Gastroesophageal sphincter (tissue), 4 donors: Measurements from ENCODE around the gene TMEM222. TPM values are rescaled to one million over a fixed set of nuclear protein-coding genes. Genes with fewer than 3 reads are reported as not detected.

Experiments
- ATAC-seq: fragments of 150-250 bp; one replicate; pipeline ENCODE4 v1.9.1; 2016; ENCODE audit warnings: mild to moderate bottlenecking, moderate library complexity
- H3K27ac ChIP-seq, 4 donors: fragments of 200-600 bp; sonication (generic) in 3 of 4; 1 replicate in 3 of 4; 2 replicates in 1 of 4; pipeline ENCODE4 v1.5.1; 2016 to 2019
- H3K27me3 ChIP-seq: fragments of 200-600 bp; sonication (generic); one replicate; pipeline ENCODE4 v1.5.1; 2019
- H3K36me3 ChIP-seq, 2 donors: fragments of 200-600 bp; sonication (generic); one replicate each; pipeline ENCODE4 v1.5.1; 2019; ENCODE audit warnings: control low read depth in 1 of 2
- H3K4me1 ChIP-seq, 3 donors: fragments of 200-600 bp; sonication (generic); 1 replicate in 2 of 3; 2 replicates in 1 of 3; pipeline ENCODE4 v1.5.1; 2016 to 2019; ENCODE audit warnings: control low read depth in 2 of 3
- H3K4me3 ChIP-seq, 2 donors: fragments of 200-600 bp; sonication (generic); one replicate each; pipeline ENCODE4 v1.5.1; 2019; ENCODE audit warnings: mild to moderate bottlenecking in 1 of 2, moderate library complexity in 1 of 2
- H3K9me3 ChIP-seq, 3 donors: fragments of 200-600 bp; sonication (generic); one replicate each; pipeline ENCODE4 v1.5.1; 2017 to 2019; ENCODE audit warnings: control low read depth in 2 of 3
- EP300 ChIP-seq: sonication (generic); formaldehyde crosslinking; IDR thresholded peaks from one replicate; pipeline ENCODE4 v1.6.1; 2017; ENCODE audit warnings: antibody characterized with exemption, mild to moderate bottlenecking
- POLR2A ChIP-seq, 2 donors: fragments of 450-650 bp; IDR thresholded peaks; one replicate each; pipeline ENCODE4 v1.6.1; 2017; ENCODE audit warnings: antibody characterized with exemption in 2 of 2, mild to moderate bottlenecking in 2 of 2, moderate library complexity in 1 of 2
- POLR2AphosphoS5 ChIP-seq: sonication (generic); formaldehyde crosslinking; IDR thresholded peaks from one replicate; pipeline ENCODE4 v1.6.1; 2017; ENCODE audit warnings: antibody characterized with exemption
- WGBS, 2 donors: methylation state at CpG; one replicate each; pipeline ENCODE4 v1.1.5; 2018; ENCODE audit warnings: low coverage in 1 of 2; 5-methylcytosine and 5-hydroxymethylcytosine counted together
- total RNA-seq, 4 donors: library from RNA; depleted of rRNA; stranded (reverse); fragments of >200 nt; gene quantifications; one replicate each; pipeline ENCODE4 v1.1.0, GENCODE V29; 2016
- TF ChIP-seq, protein P1 (sequence below), 4 experiments: fragments of 200-600 bp in 2 of 4; fragments of 450-650 bp in 2 of 4; sonication (generic) in 1 of 4; IDR thresholded peaks; one replicate each; pipeline ENCODE4 v1.5.1; 2017 to 2019; ENCODE audit warnings: antibody characterized with exemption in 4 of 4, mild to moderate bottlenecking in 2 of 4, moderate library complexity in 2 of 4

TMEM222 gene
- total RNA-seq, 4 donors from 2014 or later = 15.6 to 28.6 (median 24.1) TPM

- H3K27ac ChIP-seq = no peak overlapping the region
- H3K4me1 ChIP-seq = peaks cover 0 to 7% (median 0%) of the 10 kb centered on the region in 3 donors
- no peak for ATAC-seq
- H3K36me3 ChIP-seq = no peaks in the 10 kb centered on the region
- TF ChIP-seq POLR2AphosphoS5 (no peak), EP300 (no peak), POLR2A (IDR thresholded peaks at IDR 0.05) (no peak)
- TF ChIP-seq, protein P1, sequence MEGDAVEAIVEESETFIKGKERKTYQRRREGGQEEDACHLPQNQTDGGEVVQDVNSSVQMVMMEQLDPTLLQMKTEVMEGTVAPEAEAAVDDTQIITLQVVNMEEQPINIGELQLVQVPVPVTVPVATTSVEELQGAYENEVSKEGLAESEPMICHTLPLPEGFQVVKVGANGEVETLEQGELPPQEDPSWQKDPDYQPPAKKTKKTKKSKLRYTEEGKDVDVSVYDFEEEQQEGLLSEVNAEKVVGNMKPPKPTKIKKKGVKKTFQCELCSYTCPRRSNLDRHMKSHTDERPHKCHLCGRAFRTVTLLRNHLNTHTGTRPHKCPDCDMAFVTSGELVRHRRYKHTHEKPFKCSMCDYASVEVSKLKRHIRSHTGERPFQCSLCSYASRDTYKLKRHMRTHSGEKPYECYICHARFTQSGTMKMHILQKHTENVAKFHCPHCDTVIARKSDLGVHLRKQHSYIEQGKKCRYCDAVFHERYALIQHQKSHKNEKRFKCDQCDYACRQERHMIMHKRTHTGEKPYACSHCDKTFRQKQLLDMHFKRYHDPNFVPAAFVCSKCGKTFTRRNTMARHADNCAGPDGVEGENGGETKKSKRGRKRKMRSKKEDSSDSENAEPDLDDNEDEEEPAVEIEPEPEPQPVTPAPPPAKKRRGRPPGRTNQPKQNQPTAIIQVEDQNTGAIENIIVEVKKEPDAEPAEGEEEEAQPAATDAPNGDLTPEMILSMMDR (IDR thresholded peaks at IDR 0.05) = no peak
- H3K27me3 ChIP-seq = peaks cover 22% of the 10 kb centered on the region
- H3K9me3 ChIP-seq = no peaks in the 10 kb centered on the region
- no CpG with 5 or more reads among the region's 4 CpGs for WGBS, 2 donors
- H3K4me3 ChIP-seq = no peak overlapping the region
Measured at GRCh38 chr1:27380224-27380623, 58.3 kb downstream of the TMEM222 start.

DNA sequence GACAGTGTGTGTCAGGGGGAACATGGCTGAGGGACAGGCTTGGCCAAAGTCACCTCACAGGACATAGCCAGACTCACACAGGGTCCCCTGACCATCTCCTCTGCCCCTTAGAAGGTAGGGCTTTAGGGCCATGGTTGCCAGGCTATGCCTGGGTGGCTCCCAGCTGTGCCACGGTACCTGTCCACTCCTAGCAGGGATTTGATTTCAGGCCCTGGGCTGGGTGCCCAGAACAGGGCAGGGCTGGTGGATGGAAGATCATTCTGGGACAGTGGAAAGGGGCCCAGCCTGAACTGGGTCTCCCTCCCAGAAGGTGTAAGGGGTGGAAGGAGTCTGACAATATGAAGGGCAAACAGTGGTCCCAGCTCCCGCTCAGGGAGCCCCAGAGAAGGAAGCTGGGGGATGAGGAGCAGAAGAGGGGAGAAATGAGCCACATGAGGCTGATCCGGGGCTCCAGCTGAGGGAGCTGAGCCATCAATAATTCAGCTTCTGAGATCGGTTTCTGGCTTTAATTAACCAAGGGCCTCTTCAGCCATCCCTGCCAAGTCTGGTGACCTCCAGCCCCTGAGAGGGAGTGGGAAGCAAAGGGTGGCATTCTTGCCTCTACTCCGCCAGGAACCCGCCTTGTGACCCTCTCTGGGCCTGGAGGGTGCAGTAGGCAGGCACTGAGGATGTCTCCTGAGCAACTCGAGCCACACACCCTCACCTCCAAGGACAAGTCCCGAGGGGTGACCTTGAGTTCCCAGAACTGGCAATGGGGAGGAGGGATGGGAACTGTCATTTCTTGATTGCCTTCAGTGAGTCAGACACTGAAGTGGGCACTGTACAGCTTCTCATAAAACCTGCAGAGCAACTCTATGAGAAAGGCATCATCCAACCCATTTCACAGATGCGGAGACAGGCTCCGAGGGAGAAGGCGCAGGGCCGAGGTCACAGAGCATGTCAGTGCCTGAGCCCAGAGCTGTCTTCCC, 59.1 kb downstream of the TMEM222 start:
- no peak overlapping the region for H3K27ac ChIP-seq
- H3K27me3 ChIP-seq = peaks cover 22% of the 10 kb centered on the region
- ATAC-seq = no peak
- WGBS, 2 donors = 70 to 90% methylated on average over 2 to 7 of the region's 12 CpGs
- H3K9me3 ChIP-seq = no peaks in the 10 kb centered on the region
- H3K36me3 ChIP-seq = no peaks in the 10 kb centered on the region
- H3K4me3 ChIP-seq = no peak overlapping the region
- peaks cover 0 to 7% (median 0%) of the 10 kb centered on the region in 3 donors for H3K4me1 ChIP-seq
- TF ChIP-seq EP300 = no peak
- TF ChIP-seq POLR2AphosphoS5 = no peak
- TF ChIP-seq, protein P1 (IDR thresholded peaks at IDR 0.05) = no peak
- no peak for TF ChIP-seq POLR2A (IDR thresholded peaks at IDR 0.05)

- Histone ChIP-seq H3K27ac (no peak overlapping the region), H3K27me3 (peaks cover 22% of the 10 kb centered on the region), H3K4me1 (peaks cover 0 to 7% (median 0%) of the 10 kb centered on the region in 3 donors), H3K9me3 (no peaks in the 10 kb centered on the region), H3K4me3 (no peak overlapping the region), H3K36me3 (no peaks in the 10 kb centered on the region)
- no peak for ATAC-seq
- TF ChIP-seq, protein P1 (IDR thresholded peaks at IDR 0.05) = no peak
- TF ChIP-seq POLR2A (IDR thresholded peaks at IDR 0.05) (no peak), EP300 (no peak), POLR2AphosphoS5 (no peak)
- 0 to 96% methylated on average over 1 to 4 of the region's 18 CpGs for WGBS, 2 donors
Measured at GRCh38 chr1:27381969-27382762, 60.2 kb downstream of the TMEM222 start.

DNA sequence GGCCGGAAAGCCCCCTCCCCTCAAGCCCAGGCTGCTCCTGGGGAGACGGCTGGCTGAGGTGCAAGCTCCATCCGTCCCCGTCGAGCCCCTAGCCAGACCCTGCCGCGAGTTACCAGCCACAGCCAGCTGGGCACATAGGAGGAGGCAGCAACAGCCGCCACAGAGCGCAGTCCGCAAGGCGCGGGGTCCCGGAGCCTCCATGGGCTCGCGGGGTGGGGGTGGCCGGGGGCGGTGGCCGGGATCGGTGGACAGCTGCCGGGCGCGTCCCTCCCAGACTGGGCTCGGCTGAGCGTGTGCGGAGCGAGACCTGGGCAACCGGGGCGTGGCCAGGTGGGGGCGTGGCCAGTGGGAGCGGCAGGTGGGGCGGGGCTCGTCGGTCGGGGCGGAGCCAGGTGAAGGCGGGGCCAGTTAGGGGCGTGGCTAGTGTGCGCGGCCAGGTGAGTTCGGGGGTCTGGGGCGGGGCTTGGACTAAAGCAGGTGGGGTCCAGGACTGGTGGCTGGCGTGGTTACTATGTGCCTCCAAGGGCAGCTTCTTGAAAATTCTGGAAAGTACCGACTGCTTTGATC, 61.2 kb downstream of the TMEM222 start, which contains the start of gene CD164L2:
CD164L2 (minus strand) TSS at position 295 of the 567 bp plus-strand sequence; CDS start at position 201, 94 bp downstream.
- Histone ChIP-seq H3K27ac (no peak within 1 kb of the TSS), H3K4me3 (no peak within 1 kb of the TSS), H3K27me3 (peaks cover 22% of the 10 kb centered on the region), H3K4me1 (peaks cover 0 to 7% (median 0%) of the 10 kb centered on the region in 3 donors), H3K36me3 (no peaks in the 10 kb centered on the region), H3K9me3 (no peaks in the 10 kb centered on the region)
- ATAC-seq = peak; percentile 29
- WGBS, 2 donors = 80% methylated on average over 1 of the region's 43 CpGs; no CpG with 5 or more reads in 1 of the 2 donors
- TF ChIP-seq, protein P1 (IDR thresholded peaks at IDR 0.05) = no peak
- TF ChIP-seq POLR2A (IDR thresholded peaks at IDR 0.05) (no peak), EP300 (no peak), POLR2AphosphoS5 (no peak)
